HG03439 (cell line): ENCODE data around the gene CDKL4.
"Not testable (repeated sequence)": the region's sequence is repeated elsewhere in the genome, so short reads cannot be mapped to it uniquely, and the experiment has no call there.

Source experiments
- ATAC-seq: cut with Tn5 transposase; IDR thresholded peaks from one replicate; pipeline ENCODE4 v1.9.1; 2021; ENCODE audit warnings: mild to moderate bottlenecking, moderate library complexity; ENCODE audit not compliant: unreplicated experiment

Gene CDKL4

DNA sequence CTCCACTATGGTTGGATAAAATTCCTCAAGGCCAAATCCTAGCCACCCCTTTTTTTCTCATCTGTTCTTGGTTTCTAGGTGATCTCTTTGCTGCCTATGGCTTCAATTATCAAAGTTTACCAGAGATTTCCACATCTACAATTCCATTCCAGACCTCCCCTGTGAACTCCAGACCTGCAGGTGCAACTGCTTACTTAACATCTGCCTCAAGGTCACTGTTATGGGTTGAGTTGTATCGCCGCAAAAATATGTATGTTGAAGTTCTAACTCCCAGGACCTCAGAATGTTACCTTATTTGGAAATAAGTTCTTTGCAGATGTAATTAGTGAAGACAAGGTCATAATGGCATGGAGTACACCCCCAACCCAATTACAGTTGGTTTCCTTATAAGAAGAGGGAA is 62.5 kb downstream of the CDKL4 start:
- ATAC-seq, result no peak

GRCh38 chr2:39179974-39180960 is 63.5 kb downstream of the CDKL4 start:
- no peak for ATAC-seq

DNA sequence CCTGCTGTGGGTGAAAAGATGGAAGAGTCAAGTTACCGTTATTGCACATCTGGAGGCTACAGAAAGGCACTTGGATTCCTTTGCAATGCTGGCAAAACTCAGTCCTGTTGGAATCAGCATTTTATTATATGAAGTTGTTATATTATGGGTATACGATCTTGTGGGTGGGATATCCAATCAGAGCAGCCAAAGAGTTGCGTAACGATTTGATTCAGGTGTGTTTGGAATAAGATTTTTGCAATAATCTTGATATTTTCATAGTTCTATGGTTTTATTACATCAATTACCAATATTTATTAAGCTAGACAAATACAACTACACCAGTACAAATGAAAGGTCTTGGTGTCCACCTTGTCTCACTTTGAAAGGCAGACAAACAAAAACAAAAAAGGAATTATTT is 65.0 kb downstream of the CDKL4 start:
- ATAC-seq, result no peak

- ATAC-seq, result no peak
Observed at GRCh38 chr2:39176997-39177396, 66.8 kb downstream of the CDKL4 start.

DNA sequence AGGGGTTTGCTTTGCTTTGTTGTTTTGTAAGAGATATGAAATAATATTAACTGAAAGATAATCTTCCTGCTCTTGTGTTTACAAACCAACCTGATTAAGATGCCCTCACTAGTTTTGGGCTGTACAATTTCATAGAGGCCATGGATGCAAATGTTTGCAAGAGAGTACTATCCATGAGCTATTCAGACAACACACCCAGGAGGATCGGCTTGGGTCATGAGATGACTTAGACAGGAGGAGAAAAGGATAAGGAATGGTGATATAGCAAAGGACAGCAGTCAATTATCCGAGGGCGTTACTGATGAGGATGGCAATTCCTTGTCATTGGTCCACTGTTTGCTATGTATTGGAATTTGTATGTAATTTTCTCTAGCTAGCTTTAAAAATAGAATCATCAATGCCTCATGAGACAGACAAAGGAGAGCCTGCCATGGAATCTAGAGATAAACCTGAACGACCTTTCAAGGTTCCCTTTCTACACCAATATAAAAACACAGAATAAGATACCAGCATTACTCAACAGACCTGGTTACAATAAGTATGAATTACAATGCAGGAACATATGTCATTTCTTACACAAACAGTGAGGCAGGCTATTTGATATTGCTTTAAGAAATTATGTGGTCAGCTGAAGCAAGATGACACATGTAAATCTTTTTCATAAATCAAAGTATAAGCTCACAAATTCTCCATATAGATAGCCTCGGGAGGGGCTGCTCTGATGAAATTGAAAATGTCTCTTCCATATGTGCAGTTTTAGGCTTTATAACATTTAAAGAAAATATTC is 68.6 kb downstream of the CDKL4 start:
- ATAC-seq, result no peak

DNA sequence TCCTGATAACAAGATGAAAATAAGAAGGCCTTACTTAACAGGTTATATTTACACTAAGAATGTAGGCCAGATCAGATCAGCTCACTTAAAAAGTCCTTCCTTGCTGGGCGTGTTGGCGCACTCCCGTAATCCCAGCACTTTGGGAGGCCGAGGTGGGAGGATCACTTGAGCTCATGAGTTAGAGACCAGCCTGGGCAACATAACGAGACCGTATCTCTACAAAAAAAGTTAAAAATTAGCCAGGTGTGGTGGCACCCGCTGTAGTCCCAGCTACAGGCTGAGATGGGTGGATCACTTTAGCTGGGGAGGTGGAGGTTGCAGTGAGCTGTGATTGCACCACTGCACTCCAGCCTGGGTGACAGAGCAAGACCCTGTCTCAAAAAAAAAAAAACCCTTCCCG is 69.7 kb downstream of the CDKL4 start:
- no peak for ATAC-seq

GRCh38 chr2:39172047-39172706 is 71.6 kb downstream of the CDKL4 start:
- ATAC-seq, result not testable (repeated sequence)

DNA sequence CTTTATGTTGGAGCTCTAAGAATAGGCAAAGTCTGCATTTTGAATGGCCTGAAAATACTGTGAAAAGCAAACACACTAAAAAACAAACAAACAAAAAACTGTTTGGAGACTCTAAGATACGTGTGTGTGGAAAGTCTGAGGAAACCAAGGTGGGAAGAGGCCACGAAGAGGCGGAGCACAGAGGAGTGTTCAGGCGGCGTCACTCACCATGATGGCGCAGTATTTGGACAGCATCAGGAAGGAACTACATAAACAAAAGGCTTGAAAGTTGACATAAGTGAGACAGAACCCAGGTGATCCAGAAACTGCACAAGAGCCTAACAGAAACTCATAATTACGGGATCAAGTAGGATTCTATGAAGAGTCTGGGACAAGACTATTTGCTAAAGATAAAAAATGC is 72.1 kb downstream of the CDKL4 start:
- no peak for ATAC-seq

GRCh38 chr2:39164089-39164488 is 79.7 kb downstream of the CDKL4 start:
- ATAC-seq, result no peak

GRCh38 chr2:39160982-39161381 is 82.8 kb downstream of the CDKL4 start:
- ATAC-seq, result no peak

GRCh38 chr2:39159283-39159682 is 84.5 kb downstream of the CDKL4 start:
- no peak for ATAC-seq

DNA sequence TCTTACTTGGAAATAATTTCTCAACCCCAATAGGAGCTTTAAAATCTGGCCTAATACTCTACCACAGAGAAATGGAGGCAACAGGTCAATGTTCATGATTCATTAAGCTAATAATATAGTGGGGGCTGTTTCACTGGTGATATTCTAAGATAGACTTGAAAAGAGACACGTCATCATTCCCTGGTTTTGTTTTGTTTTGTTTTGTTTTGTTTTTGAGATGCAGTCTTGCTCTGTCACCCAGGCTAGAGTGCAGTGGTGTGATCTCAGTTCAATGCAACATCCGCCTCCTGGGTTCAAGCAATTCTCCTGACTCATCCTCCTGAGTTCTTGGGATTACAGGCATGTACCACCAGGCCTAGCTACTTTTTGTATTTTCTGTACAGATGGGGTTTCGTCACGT is 85.4 kb downstream of the CDKL4 start:
- ATAC-seq, result no peak

DNA sequence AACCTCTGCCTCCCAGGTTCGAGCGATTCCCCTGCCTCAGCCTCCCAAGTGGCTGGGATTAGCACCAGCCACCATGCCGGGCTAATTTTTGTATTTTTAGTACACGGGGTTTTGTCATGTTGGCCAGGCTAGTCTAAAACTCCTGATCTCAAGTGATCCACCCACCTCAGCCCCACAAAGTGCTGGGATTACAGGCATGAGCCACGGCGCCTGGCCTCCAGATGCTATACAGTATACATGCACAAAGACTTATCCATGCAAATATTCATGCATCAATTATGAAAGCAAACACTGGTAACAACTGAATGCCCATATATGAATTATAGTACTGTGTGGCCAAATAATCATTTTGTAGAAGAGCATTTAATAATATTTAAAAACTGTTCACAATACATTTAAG is 86.9 kb downstream of the CDKL4 start:
- no peak for ATAC-seq

DNA sequence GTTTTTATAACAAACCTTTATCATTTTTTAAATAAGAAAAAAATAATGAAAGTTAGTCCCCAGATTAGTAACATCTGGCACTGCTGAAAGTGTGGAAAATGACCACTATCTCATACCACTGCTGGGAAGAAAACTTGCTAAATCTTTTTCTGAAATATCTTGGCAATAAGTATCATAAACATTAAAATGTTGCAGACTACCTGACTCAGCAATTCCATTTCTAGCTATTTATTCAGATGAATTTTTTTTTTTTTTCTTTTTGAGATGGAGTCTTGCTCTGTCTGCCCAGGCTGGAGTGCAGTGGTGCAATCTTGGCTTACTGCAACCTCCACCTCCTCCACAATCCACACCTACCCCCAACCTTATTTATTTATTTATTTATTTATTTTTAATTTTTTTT is 87.7 kb downstream of the CDKL4 start:
- ATAC-seq, result no peak

- not testable (repeated sequence) for ATAC-seq
Observed at GRCh38 chr2:39155573-39155972, 88.2 kb downstream of the CDKL4 start.

- no peak for ATAC-seq
Observed at GRCh38 chr2:39154944-39155343, 88.8 kb downstream of the CDKL4 start.

GRCh38 chr2:39153312-39153711 is 90.5 kb downstream of the CDKL4 start:
- ATAC-seq, result no peak

- no peak for ATAC-seq
Observed at GRCh38 chr2:39152504-39152903, 91.3 kb downstream of the CDKL4 start.

DNA sequence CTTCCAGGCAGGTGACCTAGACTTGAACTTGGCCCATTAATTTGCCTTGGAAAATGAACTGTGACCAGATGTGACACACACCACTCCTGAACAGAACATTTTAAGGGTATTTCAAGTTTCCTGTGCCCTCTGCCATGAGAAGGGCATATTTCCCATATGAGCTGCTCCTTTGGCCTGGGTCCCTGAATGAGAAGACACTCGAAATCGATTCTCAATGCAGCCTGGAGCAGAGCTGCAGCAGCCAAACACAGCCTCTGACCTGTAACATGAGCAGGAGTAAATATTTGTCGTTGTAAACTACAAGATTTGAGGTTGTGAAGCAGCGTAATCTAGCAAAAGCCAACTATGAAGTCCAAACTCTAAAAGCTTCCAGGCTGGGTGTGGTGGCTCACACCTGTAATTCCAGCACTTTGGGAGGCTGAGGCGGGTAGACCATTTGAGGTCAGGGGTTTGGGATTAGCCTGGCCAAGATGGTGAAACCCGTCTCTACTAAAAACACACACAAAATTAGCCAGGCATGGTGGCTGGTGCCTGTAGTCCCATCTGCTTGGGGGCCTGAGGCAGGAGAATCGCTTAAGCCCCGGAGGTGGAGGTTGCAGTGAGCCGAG is 92.8 kb downstream of the CDKL4 start:
- ATAC-seq, result no peak

DNA sequence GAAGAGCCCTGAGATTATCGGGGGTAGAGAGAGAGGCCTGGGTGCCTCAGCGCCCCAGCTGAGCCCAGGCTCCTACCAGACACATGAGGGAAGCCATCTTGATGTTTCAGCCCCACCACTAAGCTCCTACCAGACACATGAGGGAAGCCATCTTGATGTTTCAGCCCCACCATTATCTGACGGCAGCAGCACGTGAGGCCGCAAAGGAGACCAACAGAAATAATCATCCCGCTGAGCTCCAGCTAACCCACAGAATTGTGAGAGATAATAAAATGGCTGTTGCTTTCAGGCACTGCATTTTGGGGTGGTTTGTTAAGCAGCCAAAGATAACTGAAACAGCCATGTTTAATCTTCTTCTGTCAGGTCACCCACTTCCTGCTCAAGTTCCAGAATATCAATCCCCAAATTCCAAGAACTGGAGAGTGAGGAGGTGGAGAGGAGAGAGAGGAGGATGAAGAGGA is 93.6 kb downstream of the CDKL4 start:
- ATAC-seq, result no peak

DNA sequence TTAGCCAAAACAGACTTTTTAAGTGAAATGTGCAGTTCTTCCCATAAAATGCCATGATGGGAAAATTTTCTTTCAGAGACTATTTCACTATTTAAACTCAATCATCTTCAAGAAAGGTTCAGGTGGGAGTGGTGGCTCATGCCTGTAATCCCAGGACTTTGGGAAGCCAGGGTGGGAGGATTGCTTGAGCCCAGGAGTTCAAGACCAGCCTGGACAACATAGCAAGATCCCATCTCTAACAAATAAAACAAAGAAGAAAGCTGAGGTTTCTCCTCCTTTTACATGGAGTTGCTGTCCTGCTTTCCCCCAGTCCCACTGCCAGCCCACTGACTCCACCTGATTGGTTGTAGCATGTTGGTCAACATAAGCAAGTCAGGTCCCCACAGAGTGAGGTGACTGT is 97.1 kb downstream of the CDKL4 start:
- ATAC-seq, result no peak
